GM18499 (cell line): ENCODE results near the gene ADD1.
"Not testable (repeated sequence)": the region's sequence is repeated elsewhere in the genome, so short reads cannot be mapped to it uniquely, and the experiment has no call there.

ENCODE experiments used
- ATAC-seq: cut with Tn5 transposase; IDR thresholded peaks from one replicate; pipeline ENCODE4 v1.9.1; 2021; ENCODE audit warnings: moderate number of reproducible peaks; ENCODE audit not compliant: insufficient read depth, unreplicated experiment

Gene ADD1

DNA sequence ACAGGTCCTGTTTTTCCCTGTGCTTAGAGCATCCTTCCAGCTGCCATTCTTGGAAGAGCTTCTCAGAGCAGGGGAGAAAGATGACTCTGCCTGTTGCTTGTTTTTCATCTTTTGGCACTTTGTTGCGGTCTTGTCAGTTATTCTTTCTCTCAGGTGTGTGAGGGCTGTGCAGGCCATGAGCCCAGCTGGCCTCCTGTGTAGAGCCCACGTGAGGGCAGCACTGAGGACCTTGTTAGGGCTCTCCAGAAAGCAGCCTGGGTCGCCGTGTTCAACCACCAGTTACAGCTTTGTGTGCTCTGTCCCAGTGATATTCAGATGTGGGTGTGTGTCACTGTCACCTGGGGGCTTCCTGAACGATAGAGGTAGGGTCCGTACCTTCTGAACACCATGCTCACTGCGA is 66.8 kb downstream of the ADD1 start:
- ATAC-seq = no peak

DNA sequence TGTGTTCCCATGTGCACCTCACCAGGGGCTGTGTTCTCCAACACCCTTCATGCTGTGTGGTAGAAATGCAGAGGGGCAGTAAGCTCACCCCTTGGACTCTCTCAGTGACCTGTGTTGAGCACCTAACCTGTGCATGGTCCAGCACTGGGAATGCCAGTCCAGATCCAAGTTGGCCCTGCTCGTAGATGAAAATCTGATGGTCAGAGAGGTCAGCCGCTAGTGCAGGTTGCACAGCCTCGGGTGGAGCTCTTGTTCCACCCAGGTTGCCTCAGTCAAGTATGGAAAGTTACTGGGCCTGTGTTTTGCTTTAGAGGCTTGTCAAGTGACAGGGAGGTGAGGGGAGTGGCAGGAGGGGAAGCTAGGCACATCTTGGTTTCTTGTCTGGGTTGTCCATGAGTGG is 68.2 kb downstream of the ADD1 start:
- ATAC-seq = no peak

DNA sequence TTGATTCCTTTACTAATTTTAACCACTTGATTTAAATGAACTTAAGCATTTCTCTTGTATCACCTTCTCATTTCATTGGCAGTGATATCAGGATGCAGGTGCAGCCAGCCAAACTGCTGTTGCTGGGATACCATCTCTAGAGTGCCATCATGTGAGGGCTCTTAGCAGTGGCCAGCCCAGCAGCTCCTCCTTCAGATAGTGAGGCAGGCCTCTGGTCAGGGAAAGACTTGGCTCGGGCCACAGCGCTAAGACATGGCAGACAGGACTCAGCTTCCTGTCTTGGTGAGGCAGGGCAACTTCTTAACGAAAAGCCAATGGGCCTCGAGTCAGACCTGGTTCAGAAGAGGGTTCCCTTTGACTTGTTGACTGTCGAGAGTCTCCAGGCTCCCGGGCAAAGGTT is 69.5 kb downstream of the ADD1 start:
- ATAC-seq = no peak

DNA sequence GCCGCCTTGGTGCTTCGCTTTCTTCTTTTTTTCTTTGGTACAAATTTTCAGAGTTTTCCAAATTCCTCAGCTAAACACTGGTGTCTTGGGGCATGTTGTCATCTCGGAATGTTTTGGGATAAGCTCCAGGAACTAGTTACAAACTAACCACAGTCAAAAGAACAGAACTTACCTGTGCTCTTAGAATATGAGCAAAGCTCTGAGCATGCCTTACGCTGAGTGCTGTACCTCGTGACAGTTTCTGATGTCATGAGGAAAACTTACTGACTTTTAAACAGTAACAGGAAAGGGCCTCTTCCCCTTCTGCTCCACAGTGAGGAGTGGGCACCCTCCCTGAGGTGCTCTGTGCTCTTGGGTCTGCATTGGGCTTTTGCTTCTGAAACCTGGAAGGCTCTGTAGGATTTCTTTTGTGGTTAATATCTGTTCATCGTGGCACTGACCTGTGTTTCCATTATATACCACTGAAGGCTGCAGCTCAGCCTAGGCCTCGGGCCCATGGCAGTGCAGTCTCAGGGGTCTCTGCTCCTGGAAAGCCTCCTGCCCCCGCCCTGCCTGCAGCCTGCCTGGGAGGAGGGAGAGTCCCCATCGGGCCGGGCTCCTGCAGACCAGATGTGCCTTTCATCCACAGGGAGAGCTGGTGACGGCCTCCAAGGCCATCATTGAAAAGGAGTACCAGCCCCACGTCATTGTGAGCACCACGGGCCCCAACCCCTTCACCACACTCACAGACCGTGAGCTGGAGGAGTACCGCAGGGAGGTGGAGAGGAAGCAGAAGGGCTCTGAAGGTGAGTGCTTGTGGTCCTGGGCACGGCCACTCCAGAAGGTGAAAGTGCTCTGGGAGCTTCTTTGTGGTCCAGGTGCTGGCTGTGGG is 70.8 kb downstream of the ADD1 start:
- ATAC-seq = no peak

DNA sequence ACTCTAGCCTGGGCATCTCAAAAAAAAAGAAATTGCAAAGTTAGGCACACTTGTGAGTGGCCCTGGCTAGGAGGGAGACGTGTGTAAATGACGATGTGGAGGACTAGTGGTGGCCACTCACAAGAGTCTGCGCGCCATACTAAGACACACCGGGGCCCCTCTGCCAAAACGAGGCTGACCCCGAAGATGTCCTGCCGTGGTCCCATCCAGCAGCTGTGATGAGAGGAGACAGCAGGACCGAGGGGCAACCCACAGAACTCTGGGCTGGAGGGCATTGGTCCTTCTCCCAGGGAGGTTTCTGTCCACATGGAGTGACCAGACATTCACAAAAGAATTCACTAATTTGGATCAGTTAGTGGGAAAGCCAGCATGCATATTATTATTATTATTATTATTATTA is 72.1 kb downstream of the ADD1 start:
- no peak for ATAC-seq

DNA sequence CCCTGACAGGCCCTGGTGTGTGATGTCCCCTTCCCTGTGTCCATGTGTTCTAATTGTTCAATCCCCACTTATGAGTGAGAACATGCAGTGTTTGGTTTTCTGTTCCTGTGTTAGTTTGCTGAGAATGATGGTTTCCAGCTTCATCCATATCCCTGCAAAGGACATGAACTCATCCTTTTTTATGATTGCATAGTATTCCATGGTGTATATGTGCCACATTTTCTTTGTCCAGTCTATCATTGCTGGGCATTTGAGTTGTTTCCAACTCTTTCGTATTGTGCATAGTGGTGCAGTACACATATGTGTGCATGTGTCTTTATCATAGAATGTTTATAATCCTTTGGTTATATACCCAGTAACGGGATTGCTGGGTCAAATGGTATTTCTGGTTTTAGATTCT is 73.1 kb downstream of the ADD1 start:
- not testable (repeated sequence) for ATAC-seq

DNA sequence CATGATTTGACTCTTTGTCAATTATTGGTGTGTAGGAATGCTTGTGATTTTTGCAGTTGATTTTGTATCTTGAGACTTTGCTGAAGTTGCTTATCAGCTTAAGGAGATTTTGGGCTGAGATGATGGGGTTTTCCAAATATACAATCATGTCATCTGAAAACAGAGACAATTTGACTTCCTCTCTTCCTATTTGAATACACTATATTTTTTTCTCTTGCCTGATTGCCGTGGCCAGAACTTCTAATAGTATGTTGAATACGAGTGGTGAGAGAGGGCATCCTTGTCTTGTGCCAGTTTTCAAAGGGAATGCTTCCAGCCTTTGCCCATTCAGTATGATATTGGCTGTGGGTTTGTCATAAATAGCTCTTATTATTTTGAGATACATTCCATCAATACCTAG is 74.7 kb downstream of the ADD1 start:
- ATAC-seq = not testable (repeated sequence)

DNA sequence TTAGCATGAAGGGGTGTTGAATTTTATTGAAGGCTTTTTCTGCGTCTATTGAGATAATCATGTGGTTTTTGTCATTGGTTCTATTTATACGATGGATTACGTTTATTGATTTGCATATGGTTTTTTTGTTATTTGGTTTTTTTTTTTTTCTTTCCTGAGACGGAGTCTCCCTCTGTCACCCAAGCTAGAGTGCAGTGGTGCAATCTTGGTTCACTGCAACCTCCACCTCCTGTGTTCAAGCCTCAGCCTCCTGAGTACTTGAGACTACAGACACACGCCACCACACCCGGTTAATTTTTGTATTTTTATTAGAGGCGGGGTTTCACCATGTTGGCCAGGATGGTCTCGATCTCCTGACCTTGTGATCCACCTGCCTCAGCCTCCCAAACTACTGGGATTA is 75.1 kb downstream of the ADD1 start:
- ATAC-seq = not testable (repeated sequence)

DNA sequence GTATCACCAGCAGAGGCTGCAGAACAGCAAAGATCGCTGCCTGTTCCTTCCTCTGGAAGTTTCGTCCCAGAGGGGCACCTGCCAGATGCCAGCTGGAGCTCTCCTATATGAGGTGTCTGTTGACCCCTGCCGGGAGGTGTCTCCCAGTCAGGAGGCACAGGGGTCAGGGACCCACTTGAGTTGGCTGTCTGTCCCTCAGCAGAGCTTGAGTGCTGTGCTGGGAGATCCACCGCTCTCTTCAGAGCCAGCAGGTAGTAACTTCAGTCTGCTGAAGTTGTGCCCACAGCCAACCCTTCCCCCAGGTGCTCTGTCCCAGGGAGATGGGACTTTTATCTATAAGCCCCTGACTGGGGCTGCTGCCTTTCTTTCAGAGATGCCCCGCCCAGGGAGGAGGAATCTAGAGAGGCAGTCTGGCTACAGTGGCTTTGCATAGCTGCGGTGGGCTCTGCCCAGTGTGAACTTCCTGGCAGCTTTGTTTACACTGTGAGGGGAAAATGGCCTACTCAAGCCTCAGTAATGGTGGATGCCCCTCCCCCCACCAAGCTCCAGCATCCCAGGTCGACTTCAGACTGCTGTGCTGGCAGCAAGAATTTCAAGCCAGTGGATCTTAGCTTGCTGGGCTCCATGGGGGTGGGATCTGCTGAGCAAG is 78.9 kb downstream of the ADD1 start:
- not testable (repeated sequence) for ATAC-seq

DNA sequence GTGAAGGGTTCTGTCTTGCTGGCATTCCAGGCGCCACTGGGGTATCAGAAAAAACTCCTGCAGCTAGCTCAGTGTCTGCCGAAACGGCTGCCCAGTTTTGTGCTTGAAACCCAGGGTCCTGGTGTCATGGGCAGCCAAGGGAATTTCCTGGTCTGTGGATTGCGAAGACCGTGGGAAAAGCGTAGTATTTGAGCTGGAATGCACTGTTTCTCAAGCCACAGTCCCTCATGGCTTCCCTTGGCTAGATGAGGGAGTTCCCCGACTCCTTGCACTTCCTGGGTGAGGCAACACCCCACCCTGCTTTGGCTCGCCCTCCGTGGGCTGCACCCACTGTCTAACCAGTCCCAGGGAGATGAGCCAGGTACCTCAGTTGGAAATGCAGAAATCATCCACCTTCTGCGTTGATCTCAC is 79.5 kb downstream of the ADD1 start:
- no peak for ATAC-seq

DNA sequence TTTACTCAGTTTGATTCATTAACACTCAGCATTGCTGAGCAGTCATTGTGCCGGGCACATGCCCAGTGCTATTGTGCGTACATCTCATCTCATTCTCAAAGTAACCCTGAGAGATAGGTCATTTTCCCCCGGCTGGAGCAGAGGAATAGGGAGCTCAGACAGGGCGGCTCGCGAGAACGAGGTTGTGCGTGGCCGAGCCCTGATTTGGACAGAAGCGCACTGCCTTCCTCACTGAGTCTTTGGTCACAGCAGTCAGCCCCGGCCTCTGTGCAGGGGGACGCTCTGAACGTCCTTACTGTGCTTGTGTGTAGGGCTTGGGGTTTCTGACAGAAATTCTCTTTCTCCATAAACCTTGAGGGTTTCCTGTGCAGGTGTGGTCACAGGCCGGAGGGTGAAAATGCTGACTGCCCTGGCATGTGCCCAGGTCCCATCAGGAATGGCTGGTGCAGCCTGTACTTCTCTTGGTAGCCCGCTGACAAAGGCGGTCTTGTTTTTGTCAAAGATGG is 80.1 kb downstream of the ADD1 start:
- no peak for ATAC-seq

DNA sequence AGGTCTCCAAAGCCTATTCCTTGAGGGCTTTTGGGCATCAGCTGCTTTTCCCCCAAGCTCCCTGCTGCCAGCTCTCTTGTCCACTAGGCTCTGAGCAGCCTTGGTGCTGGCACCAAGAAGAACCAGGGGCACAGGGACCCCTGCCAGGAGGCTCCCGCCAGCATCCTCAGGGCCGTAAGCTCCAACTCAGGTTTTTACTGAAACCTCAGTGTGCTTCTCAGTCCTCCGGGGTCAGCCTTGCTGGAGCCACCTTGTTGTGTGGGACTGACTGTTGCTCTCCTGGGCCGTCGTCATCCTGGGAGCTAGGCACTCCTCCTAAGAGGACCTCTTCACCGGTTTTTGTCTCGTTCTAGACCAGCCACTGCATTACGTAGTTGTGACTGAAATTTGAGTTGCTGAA is 80.6 kb downstream of the ADD1 start:
- ATAC-seq = no peak

DNA sequence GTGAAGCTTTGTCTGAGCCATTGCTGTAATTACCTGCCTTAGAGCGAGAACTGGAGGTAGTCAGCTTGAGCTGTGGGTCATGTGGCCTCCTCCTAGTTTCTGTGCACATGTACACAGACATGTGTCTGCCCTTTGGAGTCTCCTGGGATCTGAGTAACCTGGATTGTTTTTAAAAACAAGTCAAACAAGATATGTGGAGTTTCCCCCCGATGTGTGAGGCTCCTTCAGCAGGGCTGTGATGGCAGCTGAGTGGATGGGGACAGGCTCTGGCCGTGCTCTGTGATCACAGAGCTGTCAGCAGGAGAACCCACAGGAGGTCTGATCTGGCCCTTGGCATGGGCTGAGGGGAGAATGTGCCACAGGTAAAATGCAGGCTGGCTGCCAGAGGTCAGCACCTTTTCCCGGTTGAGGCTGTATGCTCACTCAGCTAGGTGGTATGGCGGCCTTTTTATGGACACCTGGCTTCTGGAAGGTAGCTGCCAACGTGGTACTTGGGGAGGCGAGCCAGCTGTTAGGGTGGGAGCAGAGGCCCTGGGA is 81.2 kb downstream of the ADD1 start:
- no peak for ATAC-seq

DNA sequence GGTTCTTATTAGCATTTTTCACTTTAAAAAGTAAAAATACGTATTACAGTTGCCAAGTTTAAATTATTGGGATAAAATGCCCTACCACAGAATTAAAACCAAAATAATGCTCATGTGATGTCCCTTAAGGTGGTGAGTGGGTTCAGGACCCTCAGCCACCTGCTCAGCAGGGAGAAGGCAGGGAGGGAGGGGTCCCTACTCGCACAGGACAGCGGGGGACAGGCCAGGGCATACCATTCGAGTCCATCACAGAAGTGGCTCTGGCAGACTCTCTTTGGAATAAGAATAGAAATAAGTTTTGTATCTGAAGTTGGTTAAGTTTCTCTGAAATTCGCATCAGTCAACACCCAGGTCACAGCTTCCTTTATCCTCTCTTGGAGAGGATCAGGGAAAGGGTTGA is 81.9 kb downstream of the ADD1 start:
- no peak for ATAC-seq

DNA sequence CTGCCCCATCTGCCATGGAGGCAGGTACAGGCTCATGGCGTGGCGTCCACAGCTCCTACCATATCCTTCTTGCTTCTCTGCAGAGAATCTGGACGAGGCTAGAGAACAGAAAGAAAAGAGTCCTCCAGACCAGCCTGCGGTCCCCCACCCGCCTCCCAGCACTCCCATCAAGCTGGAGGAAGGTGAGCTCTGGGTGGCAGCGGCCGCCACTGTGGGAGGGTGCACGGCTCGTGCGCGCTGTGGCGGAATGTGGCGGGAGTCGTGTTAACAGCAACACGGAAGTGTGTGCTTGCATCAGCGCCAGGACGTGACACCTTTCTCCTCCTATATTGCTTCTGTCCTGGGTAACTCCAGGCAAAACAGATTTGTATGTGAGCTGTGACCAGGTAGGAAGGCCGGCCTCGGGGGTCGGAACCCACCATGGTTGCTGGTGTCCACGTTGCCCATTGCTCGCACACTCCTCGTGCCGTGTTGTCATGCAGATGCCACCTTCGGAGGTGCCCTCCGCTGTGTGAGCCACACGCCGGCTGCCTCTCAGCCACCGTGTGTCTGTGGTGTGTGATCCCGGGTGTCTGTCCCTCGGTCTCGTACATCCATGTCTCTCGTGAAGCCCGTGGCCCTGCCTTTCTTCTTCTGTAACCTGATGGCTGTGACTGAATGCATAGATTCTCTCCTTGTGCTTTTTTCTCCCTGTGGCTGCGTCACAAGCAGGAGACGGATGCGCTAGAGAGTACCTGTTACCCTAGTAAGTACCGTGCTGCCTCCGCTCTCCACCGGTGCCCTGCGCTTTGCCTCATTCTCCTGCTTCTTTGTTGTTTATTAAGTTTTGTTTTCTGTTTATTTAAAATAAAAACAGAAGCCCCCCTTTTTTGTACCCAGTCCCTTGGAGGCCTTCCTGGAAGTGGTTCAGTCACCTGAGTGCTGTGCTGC is 82.6 kb downstream of the ADD1 start:
- ATAC-seq = no peak

DNA sequence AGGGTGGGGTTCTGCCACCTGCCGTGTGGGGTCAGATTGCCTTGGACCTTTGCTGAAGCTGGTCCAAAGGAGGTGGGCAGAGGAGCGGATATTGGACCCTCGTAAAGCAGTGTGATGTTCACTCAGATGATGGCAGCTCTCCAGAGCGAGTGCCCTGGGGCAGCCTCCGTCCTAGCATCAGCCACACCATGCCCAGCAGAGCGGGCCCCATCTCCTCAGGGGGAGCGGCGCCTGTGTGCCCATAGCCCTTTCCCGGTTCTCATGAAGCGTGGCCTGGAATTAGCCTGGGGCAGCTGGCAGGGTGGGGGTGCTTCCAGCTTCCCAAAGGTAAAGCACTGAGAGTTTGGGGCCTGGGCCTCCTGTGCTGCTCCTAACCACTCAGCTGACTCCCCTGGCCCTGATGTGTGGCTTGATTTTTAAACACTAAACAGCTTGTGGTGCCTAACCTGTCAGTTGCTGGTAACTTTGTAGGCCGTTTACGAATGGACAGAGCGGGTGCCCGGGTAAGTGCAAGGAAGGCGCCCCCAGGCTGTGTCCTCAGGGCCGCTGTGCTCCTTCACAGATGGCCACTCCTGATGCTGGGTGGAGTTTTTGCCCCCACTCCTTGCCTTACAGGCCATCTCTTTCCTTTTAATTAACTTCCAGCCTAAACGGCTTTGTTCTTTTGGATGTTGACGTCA is 83.5 kb downstream of the ADD1 start:
- no peak for ATAC-seq

DNA sequence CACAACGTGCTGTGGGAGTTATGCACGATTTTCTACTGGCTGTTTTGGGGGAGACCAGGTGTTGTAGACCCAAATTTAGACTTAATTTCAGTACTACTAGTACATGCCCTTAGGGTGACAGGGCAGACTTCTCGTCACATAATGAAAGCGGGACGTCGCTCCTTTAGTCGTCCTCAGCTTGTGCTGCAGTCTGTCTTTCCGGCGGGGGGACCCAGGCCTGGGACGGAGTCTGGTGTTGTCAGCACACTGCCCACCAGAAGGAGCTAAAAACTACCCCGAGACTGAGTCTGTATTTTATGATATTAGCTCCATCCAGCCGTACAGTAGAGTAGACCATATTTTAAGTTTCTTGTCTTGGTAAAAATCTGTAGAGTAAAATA is 84.0 kb downstream of the ADD1 start:
- ATAC-seq = no peak

DNA sequence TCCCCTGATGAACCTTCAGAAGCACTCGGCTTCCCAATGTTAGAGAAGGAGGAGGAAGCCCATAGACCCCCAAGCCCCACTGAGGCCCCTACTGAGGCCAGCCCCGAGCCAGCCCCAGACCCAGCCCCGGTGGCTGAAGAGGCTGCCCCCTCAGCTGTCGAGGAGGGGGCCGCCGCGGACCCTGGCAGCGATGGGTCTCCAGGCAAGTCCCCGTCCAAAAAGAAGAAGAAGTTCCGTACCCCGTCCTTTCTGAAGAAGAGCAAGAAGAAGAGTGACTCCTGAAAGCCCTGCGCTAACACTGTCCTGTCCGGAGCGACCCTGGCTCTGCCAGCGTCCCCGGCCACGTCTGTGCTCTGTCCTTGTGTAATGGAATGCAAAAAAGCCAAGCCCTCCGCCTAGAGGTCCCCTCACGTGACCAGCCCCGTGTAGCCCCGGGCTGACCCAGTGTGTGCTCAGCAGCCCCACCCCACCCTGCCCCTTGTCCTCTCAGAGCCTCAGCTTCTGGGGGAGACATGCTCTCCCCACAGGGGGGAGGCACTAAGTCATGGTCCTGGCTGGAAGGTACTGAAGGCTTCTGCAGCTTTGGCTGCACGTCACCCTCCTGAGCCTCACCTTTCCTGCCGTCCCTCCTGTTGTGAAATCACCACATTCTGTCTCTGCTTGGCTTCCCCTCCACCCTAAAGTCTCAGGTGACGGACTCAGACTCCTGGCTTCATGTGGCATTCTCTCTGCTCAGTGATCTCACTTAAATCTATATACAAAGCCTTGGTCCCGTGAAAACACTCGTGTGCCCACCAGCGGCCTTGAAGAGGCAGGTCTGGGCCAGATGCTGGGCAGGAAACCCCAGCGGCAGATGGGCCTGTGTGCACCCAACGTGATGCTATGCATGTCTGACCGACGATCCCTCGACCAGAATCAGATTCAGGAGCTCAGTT is 84.9 kb downstream of the ADD1 start:
- ATAC-seq = no peak

DNA sequence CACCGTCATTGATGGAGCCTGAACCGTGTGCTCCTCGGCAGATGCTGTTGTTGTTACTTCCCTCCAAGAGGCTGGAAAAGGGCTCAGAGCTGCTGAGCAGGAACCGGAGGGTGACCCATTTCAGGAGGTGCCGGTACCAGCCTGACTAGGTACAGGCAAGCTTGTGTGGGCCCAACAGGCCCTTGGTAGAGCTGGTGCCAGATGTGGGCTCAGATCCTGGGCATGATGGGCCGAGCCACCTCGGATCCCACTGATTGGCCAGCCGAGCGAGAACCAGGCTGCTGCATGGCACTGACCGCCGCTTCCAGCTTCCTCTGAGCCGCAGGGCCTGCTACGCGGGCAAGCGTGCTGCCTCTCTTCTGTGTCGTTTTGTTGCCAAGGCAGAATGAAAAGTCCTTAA is 85.8 kb downstream of the ADD1 start:
- no peak for ATAC-seq
